GM10266 (cell line): Measurements from ENCODE around the gene MAPK4.

Source experiments
- DNase-seq: peaks from one replicate; pipeline ENCODE4 v3.0.0; 2012; ENCODE audit errors: extremely low spot score
- TF ChIP-seq, protein P1 (sequence below): IDR thresholded peaks from 2 replicates; pipeline ENCODE4 v1.5.1; 2012; ENCODE audit warnings: mild to moderate bottlenecking, low read depth; ENCODE audit not compliant: control insufficient read depth, insufficient read depth; ENCODE audit errors: missing control alignments

The MAPK4 gene

GRCh38 chr18:50656396-50656795, 96.5 kb downstream of the MAPK4 start:
- no peak for DNase-seq
- TF ChIP-seq, protein P1, sequence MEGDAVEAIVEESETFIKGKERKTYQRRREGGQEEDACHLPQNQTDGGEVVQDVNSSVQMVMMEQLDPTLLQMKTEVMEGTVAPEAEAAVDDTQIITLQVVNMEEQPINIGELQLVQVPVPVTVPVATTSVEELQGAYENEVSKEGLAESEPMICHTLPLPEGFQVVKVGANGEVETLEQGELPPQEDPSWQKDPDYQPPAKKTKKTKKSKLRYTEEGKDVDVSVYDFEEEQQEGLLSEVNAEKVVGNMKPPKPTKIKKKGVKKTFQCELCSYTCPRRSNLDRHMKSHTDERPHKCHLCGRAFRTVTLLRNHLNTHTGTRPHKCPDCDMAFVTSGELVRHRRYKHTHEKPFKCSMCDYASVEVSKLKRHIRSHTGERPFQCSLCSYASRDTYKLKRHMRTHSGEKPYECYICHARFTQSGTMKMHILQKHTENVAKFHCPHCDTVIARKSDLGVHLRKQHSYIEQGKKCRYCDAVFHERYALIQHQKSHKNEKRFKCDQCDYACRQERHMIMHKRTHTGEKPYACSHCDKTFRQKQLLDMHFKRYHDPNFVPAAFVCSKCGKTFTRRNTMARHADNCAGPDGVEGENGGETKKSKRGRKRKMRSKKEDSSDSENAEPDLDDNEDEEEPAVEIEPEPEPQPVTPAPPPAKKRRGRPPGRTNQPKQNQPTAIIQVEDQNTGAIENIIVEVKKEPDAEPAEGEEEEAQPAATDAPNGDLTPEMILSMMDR = no peak

DNA sequence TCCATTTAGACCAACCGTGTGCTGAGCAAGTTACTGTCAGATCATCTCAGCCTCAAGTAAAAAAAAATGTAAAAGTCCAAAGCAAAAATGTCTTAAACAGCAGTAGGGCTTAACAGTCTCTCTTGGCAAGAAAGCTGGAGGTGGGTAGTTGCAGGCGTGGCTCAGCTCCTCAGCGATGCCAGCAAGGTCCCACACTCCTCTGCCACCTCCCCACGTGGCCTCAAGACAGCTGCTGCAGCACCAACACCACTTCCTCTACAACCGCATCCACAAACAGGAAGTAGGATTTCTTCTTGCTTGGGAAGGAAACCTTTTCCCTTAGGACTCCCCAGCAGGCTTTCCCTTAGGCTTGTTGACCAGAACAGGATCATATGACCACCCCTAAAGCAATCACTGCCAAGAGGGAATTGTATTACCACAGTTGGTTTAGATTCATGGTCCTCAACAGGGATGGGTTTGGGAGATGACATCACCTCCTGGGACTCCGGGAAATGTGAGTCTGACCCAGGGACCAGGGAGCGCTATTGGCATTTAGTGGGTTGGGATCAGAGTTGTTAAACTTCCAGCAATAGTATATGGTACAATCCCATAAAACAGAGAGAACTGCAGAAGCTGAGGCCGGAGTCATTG, 97.1 kb downstream of the MAPK4 start:
- DNase-seq = no peak
- TF ChIP-seq, protein P1 = no peak

DNA sequence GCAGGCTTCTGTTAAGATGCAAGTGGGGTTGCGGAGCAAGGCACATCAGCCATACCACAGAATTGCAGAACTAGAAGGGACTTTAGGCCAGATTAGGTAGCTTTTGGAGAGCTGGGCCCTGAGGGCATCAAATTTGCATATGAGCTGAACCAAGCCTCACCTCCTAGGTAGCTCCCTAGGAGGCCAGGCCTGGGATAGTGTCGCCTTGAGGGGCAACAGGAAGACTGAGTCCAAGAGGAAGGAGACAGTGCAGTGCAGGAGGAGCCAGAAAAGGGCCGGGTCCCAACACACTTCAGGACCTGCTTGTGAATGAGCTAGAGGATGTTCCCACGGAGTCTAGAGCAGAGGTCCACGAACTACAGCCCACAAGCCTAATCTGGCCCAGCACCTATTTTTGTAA, 98.7 kb downstream of the MAPK4 start:
- TF ChIP-seq, protein P1 = no peak
- DNase-seq = no peak

DNA sequence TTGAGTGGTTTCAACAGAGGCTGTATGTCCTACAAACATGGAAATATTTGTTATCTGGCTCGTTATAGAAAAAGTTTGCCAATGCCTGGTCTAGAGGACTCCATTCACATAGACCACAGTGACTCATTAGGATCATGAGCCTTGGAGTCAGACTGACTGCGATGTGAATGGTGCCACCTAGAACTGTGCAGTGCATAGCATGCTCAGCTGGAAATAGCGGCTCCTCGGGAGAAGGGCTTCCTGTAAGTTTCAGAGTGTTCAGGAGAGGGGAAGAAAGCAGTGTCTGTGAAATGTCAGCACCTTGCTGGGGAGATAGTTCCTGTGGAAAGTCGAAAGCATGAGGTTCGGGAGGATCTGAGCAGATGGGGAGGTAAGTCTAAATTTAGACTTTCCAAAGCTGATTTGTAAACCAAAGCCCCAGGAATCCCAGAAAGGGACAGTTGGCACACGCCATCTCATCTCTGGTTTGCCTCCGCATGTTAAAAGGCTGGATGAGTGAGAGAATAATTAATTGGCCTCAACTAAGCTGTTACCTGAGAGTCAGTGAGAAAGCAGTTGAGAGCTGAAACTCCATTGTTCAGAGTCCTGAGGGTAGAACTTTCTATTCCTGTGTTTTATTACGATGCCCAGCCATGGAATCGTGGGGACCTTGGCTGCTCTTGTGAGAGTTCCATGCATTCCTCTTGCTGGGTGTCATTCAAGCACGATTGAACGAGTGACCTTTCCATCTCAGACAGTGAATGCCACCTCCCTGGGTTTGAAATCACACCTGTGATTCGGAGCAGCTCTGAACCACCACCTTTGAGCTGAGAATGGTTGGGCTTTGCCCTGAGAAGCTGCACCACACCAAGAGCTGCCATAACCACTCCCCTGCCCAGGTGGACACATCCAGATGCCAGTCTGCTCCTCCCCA, 99.5 kb downstream of the MAPK4 start:
- TF ChIP-seq, protein P1 = no peak
- no peak for DNase-seq

GRCh38 chr18:50661013-50661412, 101.1 kb downstream of the MAPK4 start:
- no peak for DNase-seq
- TF ChIP-seq, protein P1 = no peak

- TF ChIP-seq, protein P1 = peak; percentile 17
- peak; percentile 18 for DNase-seq
Observed at GRCh38 chr18:50662177-50662576, 102.3 kb downstream of the MAPK4 start.
